ENCODE results near the gene HOGA1.

GRCh38 chr10:97584798-97585438, 729 bp downstream of the HOGA1 start:
- TF ChIP-seq POLR2A (IDR thresholded peaks at IDR 0.05), result no peak
- TF ChIP-seq CTCF (IDR thresholded peaks at IDR 0.05), result no peak
